ENCODE measurements around the gene EFCAB6. TPM values are rescaled to one million over a fixed set of nuclear protein-coding genes. Genes with fewer than 3 reads are reported as not detected.

The EFCAB6 gene
- polyA plus RNA-seq, 3 donors: not detected

DNA sequence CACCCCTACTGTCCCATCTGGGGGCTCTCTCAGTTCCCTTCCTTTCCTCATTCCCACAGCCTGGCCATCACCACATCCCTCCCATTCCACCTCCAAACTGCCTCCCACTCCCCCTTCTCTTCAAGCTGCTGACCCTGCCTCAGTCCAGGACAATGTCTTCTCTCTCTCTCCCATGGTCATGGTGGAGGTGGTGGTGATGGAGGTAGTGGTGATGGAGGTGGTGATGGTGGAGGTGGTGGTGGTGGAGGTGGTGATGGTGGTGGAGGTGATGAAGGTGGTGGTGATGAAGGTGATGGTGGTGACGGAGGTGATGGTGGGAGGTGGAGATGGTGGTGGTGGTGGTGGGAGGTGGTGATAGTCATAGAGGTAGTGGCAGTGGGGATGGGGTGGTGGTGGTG is 313.2 kb downstream of the EFCAB6 start:
- Histone ChIP-seq H3K36me3 (replicated peaks in 1 of 2; ENCODE audit: control insufficient read depth in 1 of 2, insufficient read depth in 2 of 2, low read length in 2 of 2) (no peaks in the 10 kb centered on the region), H3K79me2 (ENCODE audit: insufficient read depth, low read length) (no peaks in the 10 kb centered on the region), H3K27ac (ENCODE audit: low read depth in 1 of 2, low read length in 2 of 2) (no peak overlapping the region), H3K9me3 (replicated peaks in 1 of 2; ENCODE audit: control insufficient read depth in 1 of 2, insufficient read depth in 1 of 2, low read length in 2 of 2) (peaks cover 0 to 9% of the 10 kb centered on the region in 2 donors), H3K9ac (ENCODE audit: insufficient read depth, low read length, poor library complexity, severe bottlenecking) (no peak overlapping the region), H4K20me1 (ENCODE audit: insufficient read depth, low read length) (no peaks in the 10 kb centered on the region), H3K4me3 (replicated peaks in 1 of 3; ENCODE audit: low read depth in 2 of 3, low read length in 3 of 3) (no peak overlapping the region), H3K4me2 (replicated peaks; ENCODE audit: extremely low read depth, low read length, poor library complexity, severe bottlenecking) (no peak overlapping the region), H3K4me1 (ENCODE audit: control insufficient read depth in 1 of 2, insufficient read depth in 2 of 2, low read length in 2 of 2) (no peaks in the 10 kb centered on the region), H2AFZ (ENCODE audit: insufficient read depth, low read depth, low read length, poor library complexity, severe bottlenecking) (no peak overlapping the region), H3K27me3 (ENCODE audit: control insufficient read depth in 2 of 2, insufficient read depth in 2 of 2, low read length in 2 of 2) (no peaks in the 10 kb centered on the region)
- intact Hi-C loops (cut with micrococcal nuclease): no loop called here
- peaks cover 0 to 6% (median 3%) of the 10 kb centered on the region in 3 donors for H3K27me3 Mint-ChIP-seq (ENCODE audit: low read depth in 3 of 3)
- TF ChIP-seq, protein P1, sequence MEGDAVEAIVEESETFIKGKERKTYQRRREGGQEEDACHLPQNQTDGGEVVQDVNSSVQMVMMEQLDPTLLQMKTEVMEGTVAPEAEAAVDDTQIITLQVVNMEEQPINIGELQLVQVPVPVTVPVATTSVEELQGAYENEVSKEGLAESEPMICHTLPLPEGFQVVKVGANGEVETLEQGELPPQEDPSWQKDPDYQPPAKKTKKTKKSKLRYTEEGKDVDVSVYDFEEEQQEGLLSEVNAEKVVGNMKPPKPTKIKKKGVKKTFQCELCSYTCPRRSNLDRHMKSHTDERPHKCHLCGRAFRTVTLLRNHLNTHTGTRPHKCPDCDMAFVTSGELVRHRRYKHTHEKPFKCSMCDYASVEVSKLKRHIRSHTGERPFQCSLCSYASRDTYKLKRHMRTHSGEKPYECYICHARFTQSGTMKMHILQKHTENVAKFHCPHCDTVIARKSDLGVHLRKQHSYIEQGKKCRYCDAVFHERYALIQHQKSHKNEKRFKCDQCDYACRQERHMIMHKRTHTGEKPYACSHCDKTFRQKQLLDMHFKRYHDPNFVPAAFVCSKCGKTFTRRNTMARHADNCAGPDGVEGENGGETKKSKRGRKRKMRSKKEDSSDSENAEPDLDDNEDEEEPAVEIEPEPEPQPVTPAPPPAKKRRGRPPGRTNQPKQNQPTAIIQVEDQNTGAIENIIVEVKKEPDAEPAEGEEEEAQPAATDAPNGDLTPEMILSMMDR (IDR thresholded peaks at IDR 0.05): no peak
- no peaks in the 10 kb centered on the region for H3K36me3 Mint-ChIP-seq
- WGBS (ENCODE audit: insufficient coverage): 100% methylated on average over 1 of the region's 1 CpG
- no peak overlapping the region for H3K27ac Mint-ChIP-seq
- H3K4me1 Mint-ChIP-seq: no peaks in the 10 kb centered on the region
- DNase-seq: no peak
- no peak overlapping the region for H3K4me3 Mint-ChIP-seq
- H3K9me3 Mint-ChIP-seq: peaks cover 3 to 22% (median 7%) of the 10 kb centered on the region in 7 donors

DNA sequence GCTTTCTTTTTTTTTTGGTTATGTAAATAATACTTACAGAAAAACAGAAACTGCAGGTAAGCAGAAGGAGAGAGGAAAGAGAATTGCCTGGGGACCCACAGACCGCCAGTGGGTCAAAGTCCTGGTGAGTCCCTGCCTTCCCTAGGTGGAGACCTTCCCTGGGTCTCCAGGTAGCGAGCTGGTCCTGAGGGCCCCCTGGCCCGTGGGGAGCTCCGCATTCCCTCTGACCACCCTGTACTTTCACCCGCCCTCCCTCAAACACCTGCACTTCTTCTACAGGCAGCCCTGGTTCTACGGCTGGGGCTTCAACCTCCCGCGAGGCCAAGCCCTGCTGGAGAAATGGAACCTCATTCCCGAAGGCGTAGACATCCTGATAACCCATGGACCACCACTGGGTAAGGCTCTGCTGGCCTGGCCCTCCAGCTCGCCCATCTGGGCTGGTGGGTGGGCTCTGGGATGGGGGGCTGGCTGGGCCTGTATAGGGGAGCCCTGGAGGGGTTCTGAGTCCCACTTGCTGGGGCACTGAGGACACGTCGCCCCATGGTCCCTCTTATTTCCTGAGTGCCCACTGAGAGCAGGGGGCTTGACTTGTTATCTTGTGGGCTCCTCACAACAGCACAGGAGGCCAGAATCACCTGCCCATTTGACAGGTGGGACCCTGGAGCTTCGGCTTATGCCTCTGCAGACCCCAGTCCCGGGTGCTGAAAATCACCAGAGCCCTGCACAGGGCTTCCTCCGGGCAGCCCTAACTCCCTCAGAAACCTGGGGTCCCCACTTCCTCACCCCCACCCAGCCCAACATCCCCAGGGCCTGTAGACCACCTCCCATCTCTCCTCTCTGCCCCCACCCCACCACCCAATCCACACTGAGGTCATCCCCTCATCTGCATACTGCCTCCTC is 313.9 kb downstream of the EFCAB6 start:
- Histone ChIP-seq H4K20me1 (ENCODE audit: insufficient read depth, low read length) (no peaks in the 10 kb centered on the region), H3K27ac (ENCODE audit: low read depth in 1 of 2, low read length in 2 of 2) (no peak overlapping the region), H2AFZ (ENCODE audit: insufficient read depth, low read depth, low read length, poor library complexity, severe bottlenecking) (no peak overlapping the region), H3K4me3 (replicated peaks in 1 of 3; ENCODE audit: low read depth in 2 of 3, low read length in 3 of 3) (no peak overlapping the region), H3K79me2 (ENCODE audit: insufficient read depth, low read length) (no peaks in the 10 kb centered on the region), H3K27me3 (ENCODE audit: control insufficient read depth in 2 of 2, insufficient read depth in 2 of 2, low read length in 2 of 2) (no peaks in the 10 kb centered on the region), H3K4me1 (ENCODE audit: control insufficient read depth in 1 of 2, insufficient read depth in 2 of 2, low read length in 2 of 2) (no peaks in the 10 kb centered on the region), H3K9ac (ENCODE audit: insufficient read depth, low read length, poor library complexity, severe bottlenecking) (no peak overlapping the region), H3K4me2 (replicated peaks; ENCODE audit: extremely low read depth, low read length, poor library complexity, severe bottlenecking) (no peak overlapping the region), H3K9me3 (replicated peaks in 1 of 2; ENCODE audit: control insufficient read depth in 1 of 2, insufficient read depth in 1 of 2, low read length in 2 of 2) (peaks cover 0 to 9% of the 10 kb centered on the region in 2 donors), H3K36me3 (replicated peaks in 1 of 2; ENCODE audit: control insufficient read depth in 1 of 2, insufficient read depth in 2 of 2, low read length in 2 of 2) (no peaks in the 10 kb centered on the region)
- intact Hi-C loops (cut with micrococcal nuclease): no loop called here
- 90% methylated on average over 14 of the region's 16 CpGs for WGBS (ENCODE audit: insufficient coverage)
- Mint-ChIP-seq H3K9me3 (peaks cover 3 to 22% (median 7%) of the 10 kb centered on the region in 7 donors), H3K36me3 (no peaks in the 10 kb centered on the region), H3K27ac (no peak overlapping the region), H3K4me1 (no peaks in the 10 kb centered on the region), H3K4me3 (no peak overlapping the region), H3K27me3 (ENCODE audit: low read depth in 3 of 3) (peaks cover 0 to 6% (median under 1%) of the 10 kb centered on the region in 3 donors)
- TF ChIP-seq, protein P1 (IDR thresholded peaks at IDR 0.05): no peak
- no peak for DNase-seq

Measured in CD14-positive monocyte (primary cell).